MM.1S (cell line): Measurements from ENCODE around the gene SP140L.

Experiments used
- DNase-seq: peaks from one replicate; pipeline ENCODE4 v3.0.0-alpha.2; 2015
- H2AFZ ChIP-seq: fragments of 300-600 bp; sonication (generic); 2 replicates; pipeline ENCODE4 v1.6.0; 2016; ENCODE audit warnings: antibody characterized with exemption, low read length
- H3F3A ChIP-seq: fragments of 300-600 bp; sonication (generic); 2 replicates; pipeline ENCODE4 v1.6.1; 2016; ENCODE audit warnings: mild to moderate bottlenecking, antibody characterized with exemption, low read length, moderate library complexity, mixed read lengths; ENCODE audit not compliant: insufficient read depth
- H3K27ac ChIP-seq: fragments of 300-600 bp; sonication (generic); 2 replicates; pipeline ENCODE4 v1.5.1; 2016; ENCODE audit warnings: mild to moderate bottlenecking, low read length
- H3K27me3 ChIP-seq: fragments of 300-600 bp; sonication (generic); replicated peaks from 2 replicates; pipeline ENCODE4 v1.6.0; 2016; ENCODE audit warnings: low read length; ENCODE audit not compliant: insufficient read depth
- H3K36me3 ChIP-seq: fragments of 300-600 bp; sonication (generic); replicated peaks from 2 replicates; pipeline ENCODE4 v1.6.1; 2016; ENCODE audit warnings: mild to moderate bottlenecking, low read length, mixed read lengths; ENCODE audit not compliant: insufficient read depth
- H3K4me1 ChIP-seq: fragments of 300-600 bp; sonication (generic); 2 replicates; pipeline ENCODE4 v1.6.1; 2016; ENCODE audit warnings: low read length, mixed read lengths
- H3K4me2 ChIP-seq: fragments of 300-600 bp; sonication (generic); 2 replicates; pipeline ENCODE4 v1.6.0; 2016; ENCODE audit warnings: low read depth, low read length
- H3K4me3 ChIP-seq: fragments of 300-600 bp; sonication (generic); 2 replicates; pipeline ENCODE4 v1.5.1; 2016; ENCODE audit warnings: low read length, mixed read lengths
- H3K79me2 ChIP-seq: fragments of 300-600 bp; sonication (generic); 2 replicates; pipeline ENCODE4 v1.6.1; 2016; ENCODE audit warnings: mixed run types, low read length, mixed read lengths
- H3K9ac ChIP-seq: fragments of 300-600 bp; sonication (generic); 2 replicates; pipeline ENCODE4 v1.6.1; 2016; ENCODE audit warnings: low read length, mixed read lengths
- H3K9me2 ChIP-seq: fragments of 300-600 bp; sonication (generic); replicated peaks from 2 replicates; pipeline ENCODE4 v1.6.1; 2016; ENCODE audit warnings: mild to moderate bottlenecking, low read length, mixed read lengths; ENCODE audit not compliant: insufficient read depth
- H3K9me3 ChIP-seq: fragments of 300-600 bp; sonication (generic); replicated peaks from 2 replicates; pipeline ENCODE4 v1.6.1; 2016; ENCODE audit warnings: mild to moderate bottlenecking, low read length, mixed read lengths; ENCODE audit not compliant: insufficient read depth
- H4K20me1 ChIP-seq: fragments of 300-600 bp; sonication (generic); 2 replicates; pipeline ENCODE4 v1.6.1; 2016; ENCODE audit warnings: mild to moderate bottlenecking, low read length, moderate library complexity, mixed read lengths; ENCODE audit not compliant: insufficient read depth
- CTCF ChIP-seq: fragments of 300-600 bp; sonication (generic); IDR thresholded peaks from 2 replicates; pipeline ENCODE4 v1.5.1; 2016; ENCODE audit warnings: antibody characterized with exemption, low read length, mixed read lengths
- EZH2 ChIP-seq: fragments of 300-600 bp; sonication (generic); optimal IDR thresholded peaks from 2 replicates; pipeline ENCODE3; 2017; ENCODE audit warnings: low read depth, mild to moderate bottlenecking, antibody characterized with exemption, low read length, mixed read lengths
- EZH2phosphoT487 ChIP-seq: fragments of 300-600 bp; sonication (generic); IDR thresholded peaks from 2 replicates; pipeline ENCODE4 v1.6.1; 2018; ENCODE audit warnings: antibody characterized with exemption, low read length

SP140L gene

GRCh38 chr2:230317366-230317765, 9.6 kb upstream of the SP140L start:
- no peaks in the 10 kb centered on the region for H3K27me3 ChIP-seq
- no peak overlapping the region for H3K4me3 ChIP-seq
- H3K79me2 ChIP-seq: no peaks in the 10 kb centered on the region
- H3K4me1 ChIP-seq: peaks cover 24% of the 10 kb centered on the region
- H3K9me3 ChIP-seq: no peaks in the 10 kb centered on the region
- no peak overlapping the region for H3K9ac ChIP-seq
- no peak for TF ChIP-seq EZH2
- TF ChIP-seq CTCF: no peak
- no peak for TF ChIP-seq EZH2phosphoT487
- DNase-seq: no peak
- H4K20me1 ChIP-seq: no peaks in the 10 kb centered on the region
- H2AFZ ChIP-seq: no peak overlapping the region
- H3K36me3 ChIP-seq: no peaks in the 10 kb centered on the region
- H3K9me2 ChIP-seq: no peaks in the 10 kb centered on the region
- no peak overlapping the region for H3K4me2 ChIP-seq
- peaks cover 11% of the 10 kb centered on the region for H3F3A ChIP-seq
- peak overlapping the region; percentile 73; the same call in 1 of the 2 replicates for H3K27ac ChIP-seq

GRCh38 chr2:230318190-230319121, 8.5 kb upstream of the SP140L start:
- Histone ChIP-seq H3K4me1 (peaks cover 24% of the 10 kb centered on the region), H3F3A (peaks cover 11% of the 10 kb centered on the region), H4K20me1 (no peaks in the 10 kb centered on the region), H2AFZ (peak overlapping the region; percentile 20; the same call in 1 of the 2 replicates), H3K9me2 (no peaks in the 10 kb centered on the region), H3K79me2 (no peaks in the 10 kb centered on the region), H3K4me2 (peak overlapping the region; percentile 48), H3K36me3 (no peaks in the 10 kb centered on the region), H3K27ac (peak overlapping the region; percentile 73; the same call in 1 of the 2 replicates), H3K9me3 (no peaks in the 10 kb centered on the region), H3K27me3 (no peaks in the 10 kb centered on the region), H3K4me3 (no peak overlapping the region), H3K9ac (no peak overlapping the region)
- peak; percentile 49 for DNase-seq
- TF ChIP-seq EZH2 (no peak), CTCF (no peak), EZH2phosphoT487 (no peak)

GRCh38 chr2:230319211-230319862, 7.7 kb upstream of the SP140L start:
- no peaks in the 10 kb centered on the region for H4K20me1 ChIP-seq
- no peaks in the 10 kb centered on the region for H3K9me3 ChIP-seq
- H3K4me3 ChIP-seq: no peak overlapping the region
- peaks cover 24% of the 10 kb centered on the region for H3K4me1 ChIP-seq
- TF ChIP-seq EZH2 (no peak), CTCF (no peak), EZH2phosphoT487 (no peak)
- no peak overlapping the region for H2AFZ ChIP-seq
- H3K4me2 ChIP-seq: no peak overlapping the region
- H3F3A ChIP-seq: peaks cover 11% of the 10 kb centered on the region
- peak overlapping the region; percentile 73; the same call in 1 of the 2 replicates for H3K27ac ChIP-seq
- no peaks in the 10 kb centered on the region for H3K36me3 ChIP-seq
- H3K9me2 ChIP-seq: no peaks in the 10 kb centered on the region
- H3K9ac ChIP-seq: no peak overlapping the region
- no peaks in the 10 kb centered on the region for H3K79me2 ChIP-seq
- no peaks in the 10 kb centered on the region for H3K27me3 ChIP-seq
- DNase-seq: peak; percentile 45
